ENCODE measurements around the gene CRAMP1.

Gene CRAMP1

GRCh38 chr16:1688807-1689560 is 76.8 kb downstream of the CRAMP1 start:
- no peak for DNase-seq

- DNase-seq, result no peak
Observed at GRCh38 chr16:1689853-1690252, 77.7 kb downstream of the CRAMP1 start.

DNA sequence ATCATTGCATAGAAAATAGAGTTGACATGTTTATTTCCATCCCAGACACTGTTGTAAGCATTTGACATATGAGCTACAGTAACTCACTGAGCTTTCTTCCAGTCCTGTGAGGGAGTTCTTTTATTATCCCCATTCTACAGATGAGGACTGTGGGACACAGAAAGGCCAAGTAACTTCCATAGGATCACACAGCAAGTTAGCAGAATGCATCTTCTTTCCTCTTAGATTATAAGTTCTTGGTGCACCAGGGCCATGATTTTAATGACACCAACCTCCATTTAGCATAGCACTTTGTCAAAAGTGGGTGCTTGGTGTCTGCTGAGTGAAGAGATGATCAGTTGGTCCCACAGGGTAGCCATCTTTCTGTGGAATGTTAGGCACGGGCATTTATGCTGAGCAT is 78.7 kb downstream of the CRAMP1 start:
- DNase-seq, result no peak

- no peak for DNase-seq
Observed at GRCh38 chr16:1691276-1691675, 79.1 kb downstream of the CRAMP1 start.

DNA sequence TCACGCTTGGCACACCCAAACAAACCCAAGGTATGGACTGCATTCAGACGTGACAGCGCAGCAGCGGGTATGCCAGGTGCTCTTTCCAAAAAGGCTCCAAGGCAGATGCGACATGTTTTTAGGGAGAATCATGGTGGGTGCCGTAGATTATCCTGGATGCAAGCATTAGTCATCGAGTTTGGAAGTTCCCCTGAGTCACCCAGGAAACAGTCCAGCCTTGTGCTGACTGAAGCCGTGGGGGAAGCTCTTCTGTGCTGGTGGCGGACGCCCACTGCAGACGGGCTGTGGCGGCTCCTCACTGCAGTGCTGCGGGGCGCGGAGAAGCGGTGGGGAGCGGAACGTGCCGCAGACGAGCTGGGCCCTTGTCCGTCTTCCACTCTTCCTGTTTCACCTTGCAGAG is 79.8 kb downstream of the CRAMP1 start:
- DNase-seq, result no peak

DNA sequence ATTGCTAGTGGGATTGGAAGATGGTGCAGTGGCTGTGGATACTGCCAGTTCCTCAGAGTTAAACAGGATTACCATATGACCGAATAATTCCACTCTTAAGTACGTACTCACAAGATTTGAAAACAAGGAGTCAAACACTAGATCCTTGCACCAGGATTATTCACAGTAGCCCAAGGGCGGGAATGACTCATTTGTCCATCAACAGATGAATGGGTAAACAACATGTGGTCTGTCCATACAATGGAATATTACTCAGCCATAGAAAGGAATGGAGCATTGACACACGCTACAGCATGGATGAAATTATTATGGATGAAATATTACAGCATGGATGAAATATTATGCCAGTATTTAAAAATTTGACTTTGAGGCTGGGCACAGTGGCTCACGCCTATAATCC is 84.7 kb downstream of the CRAMP1 start:
- DNase-seq, result no peak

GRCh38 chr16:1698680-1699079 is 86.5 kb downstream of the CRAMP1 start:
- DNase-seq, result no peak

- DNase-seq, result no peak
Observed at GRCh38 chr16:1700246-1700645, 88.1 kb downstream of the CRAMP1 start.

- DNase-seq, result no peak
Observed at GRCh38 chr16:1701216-1701878, 89.2 kb downstream of the CRAMP1 start.

GRCh38 chr16:1705324-1705687 is 93.1 kb downstream of the CRAMP1 start:
- DNase-seq, result peak; percentile 50

DNA sequence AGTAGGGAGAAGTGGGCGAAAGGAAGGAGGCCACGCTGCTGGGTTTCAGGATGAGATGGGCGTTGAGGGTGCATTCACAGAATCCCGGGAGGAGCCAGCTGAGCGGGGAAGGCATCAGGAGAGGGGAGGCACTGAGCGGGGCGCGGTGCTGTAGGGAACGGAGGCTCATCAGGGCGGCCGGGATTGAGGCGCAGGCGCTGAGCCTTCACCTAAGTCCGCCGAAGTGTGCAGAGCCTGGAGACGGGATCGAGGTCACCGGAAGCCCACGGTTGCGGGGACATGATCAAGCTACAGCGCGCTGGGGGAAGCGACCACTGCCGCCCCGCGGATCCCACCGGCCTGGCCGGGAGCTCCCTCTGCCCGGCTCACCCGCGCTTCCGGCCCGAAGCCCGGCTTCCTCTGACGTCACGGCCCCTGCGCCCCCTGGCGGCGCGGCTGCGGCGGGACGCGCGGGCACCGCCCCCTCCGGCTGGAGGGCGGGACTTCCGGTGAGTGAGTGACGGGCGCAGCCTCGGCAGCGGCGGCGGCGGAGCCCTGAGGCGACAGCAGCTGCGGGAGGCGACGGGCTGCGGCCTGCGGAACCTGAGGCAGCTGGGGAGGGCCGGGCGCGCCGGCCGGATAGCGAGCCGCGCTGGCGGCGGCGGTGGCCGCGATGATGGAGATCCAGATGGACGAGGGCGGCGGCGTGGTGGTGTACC is 93.7 kb downstream of the CRAMP1 start, which contains the start of gene MAPK8IP3:
Gene MAPK8IP3 (plus strand): TSS at position 508 of the 698 bp plus-strand sequence. CDS start 145 bp downstream, at position 653.
- peak; percentile 95 for DNase-seq

DNA sequence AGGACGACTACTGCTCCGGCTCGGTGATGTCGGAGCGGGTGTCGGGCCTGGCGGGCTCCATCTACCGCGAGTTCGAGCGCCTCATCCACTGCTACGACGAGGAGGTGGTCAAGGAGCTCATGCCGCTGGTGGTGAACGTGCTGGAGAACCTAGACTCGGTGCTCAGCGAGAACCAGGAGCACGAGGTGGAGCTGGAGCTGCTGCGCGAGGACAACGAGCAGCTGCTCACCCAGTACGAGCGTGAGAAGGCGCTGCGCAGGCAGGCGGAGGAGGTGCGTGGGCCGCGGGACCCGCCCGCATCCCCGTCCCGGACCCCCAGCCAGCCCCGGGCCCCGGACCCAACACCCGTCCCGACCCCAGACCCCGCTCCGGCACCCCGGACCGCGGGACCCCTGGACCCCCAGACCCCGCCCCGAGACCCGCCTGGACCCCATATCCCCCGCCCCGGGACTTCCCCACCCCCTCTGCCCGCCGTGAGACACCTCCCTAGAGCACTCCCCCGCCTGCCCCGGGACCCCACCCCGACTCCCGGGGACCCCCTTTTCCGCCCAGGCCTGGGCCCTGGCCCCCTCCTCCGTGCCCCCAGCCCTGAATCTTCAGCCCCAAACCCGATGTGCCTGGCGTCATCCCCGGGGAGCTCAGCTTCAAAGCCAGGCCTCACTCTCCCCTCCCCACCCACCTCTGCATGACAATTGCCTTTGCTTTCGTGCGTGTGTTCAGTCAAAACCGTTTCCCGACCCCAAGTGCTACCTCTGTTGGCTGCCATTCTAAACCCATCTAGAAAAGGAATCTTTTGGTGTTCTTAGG is 94.4 kb downstream of the CRAMP1 start:
- peak; percentile 28 for DNase-seq

- DNase-seq, result peak; percentile 20
Observed at GRCh38 chr16:1707193-1707790, 95.1 kb downstream of the CRAMP1 start.

GRCh38 chr16:1708083-1708767 is 96.1 kb downstream of the CRAMP1 start:
- DNase-seq, result no peak

- DNase-seq, result no peak
Observed at GRCh38 chr16:1708768-1709180, 96.6 kb downstream of the CRAMP1 start.

DNA sequence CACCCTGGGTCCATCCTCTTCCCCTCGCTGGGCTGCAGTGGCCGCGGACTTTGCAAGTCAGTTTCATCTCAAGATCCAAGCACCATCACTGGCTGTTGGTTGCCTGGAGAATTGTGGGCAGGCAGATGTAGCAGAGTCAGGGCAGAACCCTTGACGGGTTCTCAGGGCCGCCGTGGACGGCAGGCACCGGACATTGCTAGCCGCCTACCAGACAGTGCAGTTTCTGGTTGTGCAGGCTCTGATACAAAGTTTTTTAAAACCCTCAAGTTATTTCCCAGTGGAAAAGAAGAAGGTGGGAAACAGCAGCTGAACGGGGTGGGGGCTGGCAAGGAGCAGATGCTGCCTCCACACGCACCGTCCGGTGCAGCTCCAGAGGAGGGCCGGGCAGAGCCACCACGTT is 97.2 kb downstream of the CRAMP1 start:
- no peak for DNase-seq

GRCh38 chr16:1710811-1711507 is 98.8 kb downstream of the CRAMP1 start:
- no peak for DNase-seq

- DNase-seq, result no peak
Observed at GRCh38 chr16:1712791-1713261, 100.7 kb downstream of the CRAMP1 start.

DNA sequence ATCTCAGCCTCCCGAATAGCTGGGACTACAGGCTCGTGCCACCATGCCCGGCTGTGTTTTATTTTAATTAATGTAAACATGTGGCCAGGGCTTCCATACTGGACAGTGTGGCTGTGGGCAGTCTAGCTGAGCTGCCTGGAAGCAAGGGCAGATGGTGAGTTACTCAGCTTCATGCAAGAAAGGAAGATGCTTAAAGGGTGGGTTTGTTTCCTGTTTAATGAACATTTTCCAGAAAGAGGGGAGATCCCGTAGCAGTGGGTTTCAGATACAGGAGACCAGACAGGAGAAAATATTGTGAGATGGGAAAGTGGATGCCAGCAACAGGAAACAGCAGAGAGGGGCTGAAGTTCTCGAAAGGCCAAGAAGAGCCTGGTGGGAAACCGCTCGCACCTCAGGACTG is 101.2 kb downstream of the CRAMP1 start:
- DNase-seq, result no peak

DNA sequence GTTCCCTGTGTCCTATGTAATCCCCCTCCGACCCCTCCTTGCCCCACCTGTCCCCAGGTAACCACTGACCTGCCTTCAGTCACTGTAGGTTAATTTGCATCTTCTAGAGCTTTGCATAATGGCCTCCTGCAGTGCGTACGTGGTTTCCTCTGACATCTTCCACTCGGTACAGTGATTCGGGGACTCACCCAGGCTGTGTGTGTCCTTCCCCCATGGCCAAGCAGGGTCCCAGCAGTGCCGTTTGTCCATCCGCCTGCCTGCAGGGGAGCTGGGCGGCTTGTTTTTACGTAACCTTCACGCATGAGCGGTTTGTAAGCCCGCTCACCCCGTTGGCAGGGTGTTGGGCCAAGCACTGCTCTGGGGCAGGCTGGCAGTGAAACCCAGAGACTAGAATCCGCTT is 101.8 kb downstream of the CRAMP1 start:
- no peak for DNase-seq

DNA sequence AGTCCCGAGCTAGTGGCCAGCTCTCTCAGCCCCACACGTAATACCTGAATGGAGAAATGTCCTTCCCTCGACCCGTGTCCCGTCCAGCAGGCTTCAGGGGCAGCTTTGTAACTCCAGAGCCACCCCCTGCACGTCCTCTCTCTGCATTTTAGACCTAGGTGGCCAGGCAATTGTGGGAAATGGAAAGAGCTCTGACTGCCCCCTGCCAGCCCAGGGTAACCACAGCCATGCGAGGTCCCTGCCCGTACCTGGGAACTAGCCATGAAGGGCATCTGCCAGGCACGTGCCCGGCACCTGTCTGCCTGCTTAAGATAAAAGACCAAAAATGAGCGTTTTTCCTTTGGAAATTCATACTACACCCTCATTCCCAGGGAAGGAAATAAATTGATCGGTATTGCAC is 103.1 kb downstream of the CRAMP1 start:
- DNase-seq, result no peak
